Measurements from ENCODE around the gene GRPEL1. TPM values are rescaled to one million over a fixed set of nuclear protein-coding genes. Genes with fewer than 3 reads are reported as not detected.

Gene GRPEL1
- total RNA-seq, 1 donor from 2014 or later, result 67.4 TPM

DNA sequence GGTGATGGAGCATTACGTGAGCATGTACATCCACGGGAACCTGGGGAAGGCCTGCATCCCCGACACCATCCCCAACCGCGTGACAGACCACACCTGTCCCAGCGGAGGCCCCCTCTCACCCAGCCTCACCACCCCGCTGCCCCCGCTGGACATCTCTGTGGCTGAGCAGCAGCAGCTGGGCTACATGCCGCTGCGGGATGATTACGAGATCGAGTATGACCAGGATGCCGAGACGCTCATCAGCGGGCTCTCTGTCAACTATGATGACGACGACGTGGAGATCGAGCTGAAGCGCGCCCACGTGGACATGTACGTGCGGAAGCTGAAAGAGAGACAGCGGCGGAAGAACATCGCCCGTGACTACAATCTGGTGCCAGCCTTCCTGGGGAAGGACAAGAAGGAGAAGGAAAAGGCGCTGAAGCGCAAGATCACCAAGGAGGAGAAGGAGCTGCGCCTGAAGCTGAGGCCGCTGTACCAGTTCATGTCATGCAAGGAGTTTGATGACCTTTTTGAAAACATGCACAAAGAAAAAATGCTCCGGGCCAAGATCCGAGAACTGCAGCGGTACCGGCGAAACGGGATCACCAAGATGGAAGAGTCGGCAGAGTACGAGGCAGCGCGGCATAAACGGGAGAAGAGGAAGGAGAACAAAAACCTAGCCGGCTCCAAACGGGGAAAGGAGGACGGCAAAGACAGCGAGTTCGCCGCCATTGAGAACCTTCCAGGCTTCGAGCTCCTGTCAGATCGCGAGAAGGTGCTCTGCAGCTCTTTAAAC lies 13.6 kb downstream of the GRPEL1 start:
- FAIRE-seq (no peak), DNase-seq (ENCODE audit: low read depth) (no peak)
- Histone ChIP-seq H3K4me3 (ENCODE audit: low read depth, low read length) (no peak overlapping the region), H3K27me3 (ENCODE audit: control insufficient read depth, insufficient read depth, low read length) (no peaks in the 10 kb centered on the region), H3K36me3 (ENCODE audit: control insufficient read depth, insufficient read depth, low read length) (peaks cover 14% of the 10 kb centered on the region)
- TF ChIP-seq CTCF (IDR thresholded peaks at IDR 0.05; ENCODE audit: insufficient read depth, low read length, severe bottlenecking), result no peak

GRCh38 chr4:7052923-7053715 lies 14.7 kb downstream of the GRPEL1 start:
- DNase-seq (ENCODE audit: low read depth) (no peak), FAIRE-seq (no peak)
- Histone ChIP-seq H3K27me3 (ENCODE audit: control insufficient read depth, insufficient read depth, low read length) (no peaks in the 10 kb centered on the region), H3K4me3 (ENCODE audit: low read depth, low read length) (no peak overlapping the region), H3K36me3 (ENCODE audit: control insufficient read depth, insufficient read depth, low read length) (peaks cover 14% of the 10 kb centered on the region)
- no peak for TF ChIP-seq CTCF (IDR thresholded peaks at IDR 0.05; ENCODE audit: insufficient read depth, low read length, severe bottlenecking)

DNA sequence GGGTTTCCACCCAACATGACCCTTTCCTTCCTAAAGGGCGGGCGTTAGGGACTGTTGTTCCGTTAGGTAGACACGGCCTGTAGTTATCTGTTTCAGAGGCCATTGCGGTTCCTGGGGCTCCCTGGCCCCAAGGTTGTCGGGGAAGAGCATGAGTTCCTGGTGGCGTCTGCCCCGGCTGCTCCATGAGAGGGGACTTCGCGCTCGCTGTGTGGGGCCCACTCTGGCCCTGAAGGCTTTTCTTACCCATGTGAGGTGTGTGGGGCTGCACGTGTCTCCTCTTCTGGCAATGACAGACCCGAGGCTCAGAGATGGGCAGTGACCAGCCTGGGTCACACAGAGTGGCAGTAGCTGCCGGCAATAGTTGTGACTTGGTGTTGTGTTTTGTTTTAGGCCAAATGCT lies 15.6 kb downstream of the GRPEL1 start:
- no peak overlapping the region for H3K4me3 ChIP-seq (ENCODE audit: low read depth, low read length)
- DNase-seq (ENCODE audit: low read depth) (no peak), FAIRE-seq (no peak)
- no peaks in the 10 kb centered on the region for H3K27me3 ChIP-seq (ENCODE audit: control insufficient read depth, insufficient read depth, low read length)
- no peak for TF ChIP-seq CTCF (IDR thresholded peaks at IDR 0.05; ENCODE audit: insufficient read depth, low read length, severe bottlenecking)
- H3K36me3 ChIP-seq (ENCODE audit: control insufficient read depth, insufficient read depth, low read length), result peaks cover 14% of the 10 kb centered on the region

GRCh38 chr4:7051905-7052304 lies 16.0 kb downstream of the GRPEL1 start:
- no peak overlapping the region for H3K4me3 ChIP-seq (ENCODE audit: low read depth, low read length)
- TF ChIP-seq CTCF (IDR thresholded peaks at IDR 0.05; ENCODE audit: insufficient read depth, low read length, severe bottlenecking), result no peak
- FAIRE-seq (no peak), DNase-seq (ENCODE audit: low read depth) (no peak)
- no peaks in the 10 kb centered on the region for H3K27me3 ChIP-seq (ENCODE audit: control insufficient read depth, insufficient read depth, low read length)
- peaks cover 14% of the 10 kb centered on the region for H3K36me3 ChIP-seq (ENCODE audit: control insufficient read depth, insufficient read depth, low read length)

GRCh38 chr4:7051144-7051495 lies 16.7 kb downstream of the GRPEL1 start:
- Histone ChIP-seq H3K4me3 (ENCODE audit: low read depth, low read length) (no peak overlapping the region), H3K27me3 (ENCODE audit: control insufficient read depth, insufficient read depth, low read length) (no peaks in the 10 kb centered on the region), H3K36me3 (ENCODE audit: control insufficient read depth, insufficient read depth, low read length) (peaks cover 14% of the 10 kb centered on the region)
- DNase-seq (ENCODE audit: low read depth) (no peak), FAIRE-seq (no peak)
- no peak for TF ChIP-seq CTCF (IDR thresholded peaks at IDR 0.05; ENCODE audit: insufficient read depth, low read length, severe bottlenecking)
